ENCODE data around the gene CBFA2T2.

Gene CBFA2T2

GRCh38 chr20:33667676-33668465, 178.0 kb downstream of the CBFA2T2 start:
- TF ChIP-seq CTCF (IDR thresholded peaks at IDR 0.05; ENCODE audit: insufficient read depth, low read depth, low read length, missing control alignments), result peak; percentile 96
- H3K4me3 ChIP-seq (ENCODE audit: low read depth, low read length), result peak overlapping the region; percentile 61
- DNase-seq (ENCODE audit: low read depth), result peak; percentile 90

GRCh38 chr20:33668466-33669155, 178.7 kb downstream of the CBFA2T2 start:
- no peak overlapping the region for H3K4me3 ChIP-seq (ENCODE audit: low read depth, low read length)
- no peak for TF ChIP-seq CTCF (IDR thresholded peaks at IDR 0.05; ENCODE audit: insufficient read depth, low read depth, low read length, missing control alignments)
- no peak for DNase-seq (ENCODE audit: low read depth)

- TF ChIP-seq CTCF (IDR thresholded peaks at IDR 0.05; ENCODE audit: insufficient read depth, low read depth, low read length, missing control alignments), result no peak
- no peak overlapping the region for H3K4me3 ChIP-seq (ENCODE audit: low read depth, low read length)
- DNase-seq (ENCODE audit: low read depth), result no peak
Measured at GRCh38 chr20:33669224-33669623, 179.3 kb downstream of the CBFA2T2 start.

GRCh38 chr20:33669873-33670640, 180.2 kb downstream of the CBFA2T2 start:
- DNase-seq (ENCODE audit: low read depth), result no peak
- H3K4me3 ChIP-seq (ENCODE audit: low read depth, low read length), result no peak overlapping the region
- no peak for TF ChIP-seq CTCF (IDR thresholded peaks at IDR 0.05; ENCODE audit: insufficient read depth, low read depth, low read length, missing control alignments)

DNA sequence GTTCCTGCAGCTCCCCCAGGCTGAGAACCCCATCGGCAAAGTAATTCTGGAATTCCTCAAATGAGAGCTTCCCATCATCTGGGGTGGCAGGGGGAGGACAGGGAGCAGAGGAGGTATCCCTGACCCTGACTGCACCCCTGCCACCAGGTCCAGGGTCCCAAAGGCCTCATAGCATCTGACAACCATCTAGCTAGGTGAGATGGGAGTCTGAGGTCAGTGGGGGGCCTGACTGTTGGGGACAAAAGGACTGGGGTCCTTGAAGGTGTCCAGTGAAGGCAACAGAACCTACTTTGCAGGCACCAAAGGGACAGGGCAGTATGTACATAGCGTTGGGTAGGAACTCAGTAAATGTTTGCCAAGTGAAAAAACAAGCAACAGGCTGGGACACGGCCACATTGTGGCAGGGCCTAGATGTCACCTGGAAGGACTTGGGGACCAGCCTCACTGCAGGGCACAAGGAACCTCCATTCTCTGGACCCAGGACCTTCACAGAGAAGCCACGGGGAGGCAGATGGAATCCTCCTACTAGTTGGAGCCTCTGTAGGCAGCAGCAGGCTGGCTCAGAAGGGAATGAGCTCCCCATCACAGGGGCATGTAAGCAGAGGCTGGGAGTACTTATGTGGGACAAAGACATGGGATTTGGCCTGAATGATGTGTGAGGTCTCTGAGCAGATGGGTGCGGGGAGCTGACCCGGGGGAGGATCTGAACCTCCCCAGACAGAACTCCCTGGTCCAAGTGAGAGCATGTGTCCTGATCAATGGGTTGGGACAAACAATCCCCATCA, 181.0 kb downstream of the CBFA2T2 start:
- no peak for TF ChIP-seq CTCF (IDR thresholded peaks at IDR 0.05; ENCODE audit: insufficient read depth, low read depth, low read length, missing control alignments)
- H3K4me3 ChIP-seq (ENCODE audit: low read depth, low read length), result no peak overlapping the region
- no peak for DNase-seq (ENCODE audit: low read depth)

DNA sequence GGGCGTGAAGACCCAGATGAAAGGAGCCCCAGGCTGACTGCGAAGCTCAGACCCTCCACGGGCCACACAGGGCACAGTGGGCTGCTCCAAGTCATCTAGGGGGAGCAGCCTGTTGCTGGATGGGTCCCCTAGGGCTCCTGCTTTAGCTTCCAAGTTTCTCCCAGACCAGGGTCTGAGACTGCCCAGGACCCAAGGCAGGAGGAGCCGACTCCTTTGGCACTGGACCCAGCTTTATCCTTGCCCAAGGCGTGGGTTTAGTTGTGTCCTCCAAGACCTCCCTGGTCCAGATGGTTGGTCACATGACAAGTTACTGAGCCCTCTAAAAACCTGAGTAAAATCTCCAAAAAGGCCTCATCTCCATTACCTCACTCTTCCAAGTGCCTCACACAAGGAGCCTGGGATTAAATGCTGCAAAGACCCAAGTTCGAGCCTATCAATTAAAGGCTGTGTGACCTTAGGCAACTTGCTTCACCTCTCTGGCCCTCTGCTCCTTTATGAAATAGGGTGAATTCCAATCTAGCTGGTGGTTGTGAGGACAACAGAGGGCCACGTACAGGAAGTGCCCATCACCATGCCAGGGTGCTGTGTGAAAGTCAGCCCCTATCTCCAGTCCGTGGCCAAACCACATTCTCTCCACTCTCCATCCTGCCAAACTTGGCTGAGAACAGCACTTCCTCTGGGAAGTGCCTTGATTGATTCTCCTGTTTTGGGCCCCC, 181.8 kb downstream of the CBFA2T2 start:
- H3K4me3 ChIP-seq (ENCODE audit: low read depth, low read length), result no peak overlapping the region
- TF ChIP-seq CTCF (IDR thresholded peaks at IDR 0.05; ENCODE audit: insufficient read depth, low read depth, low read length, missing control alignments), result no peak
- DNase-seq (ENCODE audit: low read depth), result no peak
